ENCODE data around the gene IL17A.
"Not testable (repeated sequence)": the region's sequence is repeated elsewhere in the genome, so short reads cannot be mapped to it uniquely, and the experiment has no call there.

IL17A gene

GRCh38 chr6:52164319-52165094 is 21.7 kb upstream of the IL17A start:
- no peak for DNase-seq

GRCh38 chr6:52167267-52167666 is 18.9 kb upstream of the IL17A start:
- no peak for DNase-seq

GRCh38 chr6:52168351-52168750 is 17.8 kb upstream of the IL17A start:
- DNase-seq: not testable (repeated sequence)

GRCh38 chr6:52174118-52174517 is 12.1 kb upstream of the IL17A start:
- DNase-seq: no peak

- no peak for DNase-seq
Measured at GRCh38 chr6:52176550-52176949, 9.6 kb upstream of the IL17A start.

- no peak for DNase-seq
Measured at GRCh38 chr6:52177961-52178360, 8.2 kb upstream of the IL17A start.

- DNase-seq: no peak
Measured at GRCh38 chr6:52180787-52181558, 5.2 kb upstream of the IL17A start.

GRCh38 chr6:52183131-52183713 is 3.0 kb upstream of the IL17A start:
- no peak for DNase-seq

- no peak for DNase-seq
Measured at GRCh38 chr6:52186480-52186879, 305 bp downstream of the IL17A start.

GRCh38 chr6:52187098-52187497 is 923 bp downstream of the IL17A start:
- DNase-seq: no peak

GRCh38 chr6:52189974-52190373 is 3.8 kb downstream of the IL17A start:
- DNase-seq: no peak

- no peak for DNase-seq
Measured at GRCh38 chr6:52190409-52190808, 4.2 kb downstream of the IL17A start.

- DNase-seq: no peak
Measured at GRCh38 chr6:52191824-52192223, 5.6 kb downstream of the IL17A start.

GRCh38 chr6:52195886-52196285 is 9.7 kb downstream of the IL17A start:
- no peak for DNase-seq

GRCh38 chr6:52200088-52200487 is 13.9 kb downstream of the IL17A start:
- DNase-seq: not testable (repeated sequence)

- no peak for DNase-seq
Measured at GRCh38 chr6:52201046-52201445, 14.9 kb downstream of the IL17A start.

GRCh38 chr6:52201493-52201892 is 15.3 kb downstream of the IL17A start:
- no peak for DNase-seq

- DNase-seq: no peak
Measured at GRCh38 chr6:52207066-52207465, 20.9 kb downstream of the IL17A start.

GRCh38 chr6:52208612-52209011 is 22.4 kb downstream of the IL17A start:
- DNase-seq: no peak

GRCh38 chr6:52209770-52210169 is 23.6 kb downstream of the IL17A start:
- no peak for DNase-seq

- DNase-seq: no peak
Measured at GRCh38 chr6:52210227-52210626, 24.1 kb downstream of the IL17A start.

GRCh38 chr6:52213127-52213526 is 27.0 kb downstream of the IL17A start:
- DNase-seq: peak; percentile 16

GRCh38 chr6:52215787-52216186 is 29.6 kb downstream of the IL17A start:
- no peak for DNase-seq

All from stimulated activated CD4-positive, alpha-beta T cell treated with anti-CD3 and anti-CD28 coated beads, Interleukin-4, amount 100 ng/mL, for 24 hours (primary cell).